Endothelial cell (in vitro differentiated cells): ENCODE results near the gene COQ8A. TPM values are rescaled to one million over a fixed set of nuclear protein-coding genes. Genes with fewer than 3 reads are reported as not detected.

Experiments
- DNase-seq: peaks from one replicate; pipeline ENCODE4 v3.0.0; 2021; ENCODE audit warnings: low spot score
- H3K27ac Mint-ChIP-seq: one replicate; pipeline ENCODE4 v1.8.0; 2021; ENCODE audit warnings: mixed read lengths, inconsistent platforms; ENCODE audit not compliant: unreplicated experiment
- H3K27me3 Mint-ChIP-seq: one replicate; pipeline ENCODE4 v1.8.0; 2021; ENCODE audit warnings: mild to moderate bottlenecking, moderate library complexity, mixed read lengths, inconsistent platforms; ENCODE audit not compliant: unreplicated experiment
- H3K36me3 Mint-ChIP-seq: one replicate; pipeline ENCODE4 v1.8.0; 2021; ENCODE audit warnings: mild to moderate bottlenecking, low read depth, mixed read lengths, inconsistent platforms; ENCODE audit not compliant: unreplicated experiment
- H3K4me1 Mint-ChIP-seq: one replicate; pipeline ENCODE4 v1.8.0; 2021; ENCODE audit warnings: mild to moderate bottlenecking, mixed read lengths, inconsistent platforms; ENCODE audit not compliant: unreplicated experiment
- H3K4me3 Mint-ChIP-seq: one replicate; pipeline ENCODE4 v1.8.0; 2021; ENCODE audit warnings: mild to moderate bottlenecking, mixed read lengths, inconsistent platforms; ENCODE audit not compliant: unreplicated experiment
- H3K9me3 Mint-ChIP-seq: one replicate; pipeline ENCODE4 v1.8.0; 2021; ENCODE audit warnings: mixed read lengths, inconsistent platforms; ENCODE audit not compliant: unreplicated experiment
- CTCF ChIP-seq: fragments of 200-600 bp; sonication (generic); IDR thresholded peaks from one replicate; pipeline ENCODE4 v1.5.0; 2021; ENCODE audit warnings: antibody characterized with exemption; ENCODE audit not compliant: unreplicated experiment
- total RNA-seq: library from RNA; stranded (reverse); fragmentation: NEBNext Ultra II Directional; extraction: Animal tissue kit (Norgen Biotek cat#: 25700); gene quantifications from one replicate; pipeline ENCODE4 v1.2.1, GENCODE V29; 2021; ENCODE audit not compliant: unreplicated experiment

The COQ8A gene
- total RNA-seq, 1 donor from 2014 or later: 22.7 TPM

- Mint-ChIP-seq H3K4me3 (no peak overlapping the region), H3K27ac (peak overlapping the region; percentile 6), H3K36me3 (peaks cover 25% of the 10 kb centered on the region), H3K27me3 (no peaks in the 10 kb centered on the region), H3K9me3 (no peaks in the 10 kb centered on the region), H3K4me1 (peaks cover 15% of the 10 kb centered on the region)
- no peak for TF ChIP-seq CTCF
- DNase-seq: no peak
Observed at GRCh38 chr1:226892524-226892875, 47.6 kb upstream of the COQ8A start.

- no peaks in the 10 kb centered on the region for H3K27me3 Mint-ChIP-seq
- H3K9me3 Mint-ChIP-seq: no peaks in the 10 kb centered on the region
- TF ChIP-seq CTCF: no peak
- DNase-seq: no peak
- H3K36me3 Mint-ChIP-seq: peaks cover 21% of the 10 kb centered on the region
- H3K4me1 Mint-ChIP-seq: peaks cover 15% of the 10 kb centered on the region
- no peak overlapping the region for H3K27ac Mint-ChIP-seq
- no peak overlapping the region for H3K4me3 Mint-ChIP-seq
Observed at GRCh38 chr1:226893936-226894335, 46.2 kb upstream of the COQ8A start.

DNA sequence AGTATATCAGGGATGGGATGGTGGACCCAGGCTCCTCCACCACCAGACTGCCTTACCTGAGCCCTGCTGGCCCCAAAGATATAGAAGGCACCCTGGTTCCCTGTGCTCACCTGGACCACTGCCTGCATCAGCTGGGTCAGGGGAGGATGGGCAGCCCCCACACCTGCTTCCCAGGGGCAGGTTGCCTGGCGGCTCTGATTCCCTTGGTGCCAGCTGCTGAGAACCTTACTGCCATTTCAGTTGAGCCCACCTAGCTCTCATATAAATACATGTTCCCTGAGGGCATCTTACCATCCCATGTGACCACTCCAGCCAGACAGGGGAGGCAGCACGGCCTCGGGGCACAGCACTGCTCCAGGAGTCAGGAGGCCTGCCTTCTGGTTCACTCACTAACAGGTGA lies 45.3 kb upstream of the COQ8A start:
- Mint-ChIP-seq H3K27me3 (no peaks in the 10 kb centered on the region), H3K4me3 (no peak overlapping the region)

DNA sequence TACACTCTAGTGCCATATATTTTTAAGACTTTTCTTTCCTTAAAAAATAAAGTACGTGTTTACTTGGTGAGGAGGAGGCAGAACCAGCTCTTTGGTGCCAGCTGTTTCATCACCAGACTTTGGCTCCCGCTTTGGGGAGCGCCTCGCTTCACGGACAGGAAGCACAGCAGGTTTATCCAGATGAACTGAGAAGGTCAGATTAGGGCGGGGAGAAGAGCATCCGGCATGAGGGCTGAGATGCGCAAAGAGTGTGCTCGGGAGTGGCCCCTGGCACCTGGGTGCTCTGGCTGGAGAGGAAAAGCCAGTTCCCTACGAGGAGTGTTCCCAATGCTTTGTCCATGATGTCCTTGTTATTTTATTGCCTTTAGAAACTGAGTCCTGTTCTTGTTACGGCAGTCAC lies 44.5 kb upstream of the COQ8A start:
- Mint-ChIP-seq H3K27ac (no peak overlapping the region), H3K27me3 (no peaks in the 10 kb centered on the region), H3K4me1 (peaks cover 14% of the 10 kb centered on the region), H3K4me3 (no peak overlapping the region), H3K36me3 (peaks cover 20% of the 10 kb centered on the region), H3K9me3 (no peaks in the 10 kb centered on the region)
- DNase-seq: no peak
- TF ChIP-seq CTCF: no peak

More for the DNA sequence above, 45.3 kb upstream of the COQ8A start:
- no peak for DNase-seq
- Mint-ChIP-seq H3K9me3 (no peaks in the 10 kb centered on the region), H3K36me3 (peaks cover 22% of the 10 kb centered on the region), H3K27ac (no peak overlapping the region), H3K4me1 (peaks cover 15% of the 10 kb centered on the region)
- no peak for TF ChIP-seq CTCF

DNA sequence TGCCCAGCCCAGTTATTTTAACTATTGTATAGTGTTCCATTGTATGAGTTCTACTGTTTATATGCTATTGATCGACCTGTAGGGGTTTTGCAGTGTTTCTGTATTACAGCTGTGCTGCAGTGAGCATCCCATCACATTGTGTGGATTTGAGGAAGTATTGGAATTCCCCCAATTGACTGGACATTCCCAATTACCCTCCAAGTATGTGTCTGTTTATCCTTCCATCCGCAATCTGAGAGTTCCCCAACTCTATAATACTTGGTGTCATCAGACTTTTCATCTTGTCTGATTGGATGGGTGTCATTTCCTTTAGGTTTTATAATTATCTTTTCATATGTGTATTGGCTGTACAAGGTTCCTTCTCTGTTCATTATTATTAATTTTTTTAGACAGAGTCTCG lies 41.8 kb upstream of the COQ8A start:
- peaks cover 12% of the 10 kb centered on the region for H3K36me3 Mint-ChIP-seq

More for the DNA sequence above, 41.8 kb upstream of the COQ8A start:
- Mint-ChIP-seq H3K27ac (no peak overlapping the region), H3K4me1 (no peaks in the 10 kb centered on the region), H3K27me3 (no peaks in the 10 kb centered on the region), H3K9me3 (no peaks in the 10 kb centered on the region), H3K4me3 (no peak overlapping the region)
- DNase-seq: no peak
- TF ChIP-seq CTCF: no peak
